PC-9 (cell line): ENCODE results near the gene RNASEH2B. TPM values are rescaled to one million over a fixed set of nuclear protein-coding genes. Genes with fewer than 3 reads are reported as not detected.

ENCODE experiments used
- BruUV-seq: library from RNA; stranded (reverse); fragments of 400-500 nt; replicated peaks from 2 replicates; lab custom pipeline; 2021; lab: Mats Ljungman, UMichigan
- CTCF ChIA-PET: fragments of 300-600 bp; sonication (Branson Sonifier 250); formaldehyde crosslinking; loops from one replicate; lab custom pipeline; 2022; ENCODE audit warnings: antibody characterized with exemption; lab: Charles Lee
- POLR2A ChIA-PET: fragments of 300-600 bp; sonication (Branson Sonifier 250); formaldehyde crosslinking; loops from one replicate; lab custom pipeline; 2022; ENCODE audit warnings: antibody characterized with exemption; ENCODE audit not compliant: unreplicated experiment; lab: Charles Lee
- DNase-seq, 2 experiments: peaks; one replicate each; pipeline versions ENCODE4 v3.0.0 to v3.0.0-alpha.2; 2015 to 2022; ENCODE audit warnings: mixed read lengths in 1 of 2
- H2AFZ ChIP-seq: fragments of 200-600 bp; sonication (generic); 2 replicates; pipeline ENCODE4 v1.8.1; 2017; ENCODE audit warnings: antibody characterized with exemption
- H3F3A ChIP-seq: fragments of 200-600 bp; sonication (generic); 2 replicates; pipeline ENCODE4 v1.8.1; 2017; ENCODE audit warnings: antibody characterized with exemption, mild to moderate bottlenecking, low read depth; ENCODE audit not compliant: insufficient read depth
- H3K27ac ChIP-seq: fragments of 200-600 bp; sonication (generic); 2 replicates; pipeline ENCODE4 v1.6.1; 2016; ENCODE audit warnings: mixed run types
- H3K27me3 ChIP-seq: fragments of 200-600 bp; sonication (generic); 2 replicates; pipeline ENCODE4 v1.6.1; 2016; ENCODE audit warnings: low read depth, mixed run types; ENCODE audit not compliant: insufficient read depth
- H3K36me3 ChIP-seq: fragments of 200-600 bp; sonication (generic); 2 replicates; pipeline ENCODE4 v1.6.1; 2016; ENCODE audit warnings: low read depth, mixed run types
- H3K4me1 ChIP-seq: fragments of 200-600 bp; sonication (generic); replicated peaks from 2 replicates; pipeline ENCODE4 v1.6.1; 2016; ENCODE audit warnings: mixed run types; ENCODE audit not compliant: insufficient read depth
- H3K4me2 ChIP-seq: fragments of 200-600 bp; sonication (generic); 2 replicates; pipeline ENCODE4 v1.6.1; 2017; ENCODE audit warnings: mixed run types
- H3K4me3 ChIP-seq: fragments of 200-600 bp; sonication (generic); 2 replicates; pipeline ENCODE4 v1.6.1; 2016; ENCODE audit warnings: mixed run types
- H3K79me2 ChIP-seq: fragments of 200-600 bp; sonication (generic); 2 replicates; pipeline ENCODE4 v1.6.1; 2017; ENCODE audit warnings: low read depth, mixed run types
- H3K9me2 ChIP-seq: fragments of 200-600 bp; sonication (generic); 2 replicates; pipeline ENCODE4 v1.8.1; 2017; ENCODE audit warnings: mild to moderate bottlenecking; ENCODE audit not compliant: insufficient read depth
- H3K9me3 ChIP-seq: fragments of 200-600 bp; sonication (generic); 2 replicates; pipeline ENCODE4 v1.8.1; 2016; ENCODE audit warnings: low read depth; ENCODE audit not compliant: insufficient read depth
- H4K20me1 ChIP-seq: fragments of 200-600 bp; sonication (generic); 2 replicates; pipeline ENCODE4 v1.8.1; 2017; ENCODE audit not compliant: insufficient read depth
- CTCF ChIP-seq: fragments of 200-600 bp; sonication (generic); conservative IDR thresholded peaks from 2 replicates; pipeline ENCODE4 v1.6.1; 2017; ENCODE audit warnings: mixed run types, antibody characterized with exemption, mild to moderate bottlenecking, moderate library complexity
- EZH2 ChIP-seq: fragments of 200-600 bp; sonication (generic); IDR thresholded peaks from 2 replicates; pipeline ENCODE4 v1.8.0; 2017; ENCODE audit warnings: antibody characterized with exemption, low read depth
- intact Hi-C: fragments of 100-400 bp; cut with micrococcal nuclease; formaldehyde crosslinking; loops from one replicate; pipeline ENCODE4 v1.10.0; 2022; ENCODE audit not compliant: unreplicated experiment
- total RNA-seq: library from RNA; stranded (reverse); gene quantifications from 2 replicates; pipeline ENCODE4 v1.2.3, GENCODE V29; 2021

Gene RNASEH2B
- total RNA-seq, 1 experiment from 2014 or later = 45.8 TPM

GRCh38 chr13:50883728-50884127 is 25.9 kb upstream of the RNASEH2B start:
- CTCF ChIA-PET = no interaction called here
- H3K4me2 ChIP-seq = no peak overlapping the region
- H3K27ac ChIP-seq = no peak overlapping the region
- no peaks in the 10 kb centered on the region for H3F3A ChIP-seq
- H3K27me3 ChIP-seq = no peaks in the 10 kb centered on the region
- DNase-seq = no peak
- no peak overlapping the region for H2AFZ ChIP-seq
- H3K36me3 ChIP-seq = no peaks in the 10 kb centered on the region
- no peak for TF ChIP-seq CTCF
- TF ChIP-seq EZH2 = no peak
- H3K9me3 ChIP-seq = no peaks in the 10 kb centered on the region
- no TSS peak for BruUV-seq
- H3K79me2 ChIP-seq = no peaks in the 10 kb centered on the region
- peaks cover 3% of the 10 kb centered on the region; the same call in 1 of the 2 replicates for H3K9me2 ChIP-seq
- intact Hi-C loops = no loop called here
- H3K4me3 ChIP-seq = no peak overlapping the region
- POLR2A ChIA-PET = no interaction called here
- no peaks in the 10 kb centered on the region for H3K4me1 ChIP-seq
- H4K20me1 ChIP-seq = no peaks in the 10 kb centered on the region

GRCh38 chr13:50884265-50884664 is 25.3 kb upstream of the RNASEH2B start:
- Histone ChIP-seq H4K20me1 (no peaks in the 10 kb centered on the region), H2AFZ (no peak overlapping the region), H3K27me3 (no peaks in the 10 kb centered on the region), H3K4me2 (no peak overlapping the region), H3K27ac (no peak overlapping the region), H3K9me2 (peaks cover 2% of the 10 kb centered on the region; the same call in 1 of the 2 replicates), H3K79me2 (no peaks in the 10 kb centered on the region), H3K36me3 (no peaks in the 10 kb centered on the region), H3F3A (no peaks in the 10 kb centered on the region), H3K4me3 (no peak overlapping the region), H3K9me3 (no peaks in the 10 kb centered on the region), H3K4me1 (no peaks in the 10 kb centered on the region)
- POLR2A ChIA-PET = no interaction called here
- BruUV-seq = no TSS peak
- CTCF ChIA-PET = no interaction called here
- DNase-seq = no peak
- intact Hi-C loops = no loop called here
- TF ChIP-seq EZH2 = no peak
- no peak for TF ChIP-seq CTCF

- no peak overlapping the region for H2AFZ ChIP-seq
- no peaks in the 10 kb centered on the region for H4K20me1 ChIP-seq
- H3K79me2 ChIP-seq = no peaks in the 10 kb centered on the region
- no peaks in the 10 kb centered on the region for H3K9me3 ChIP-seq
- H3K27me3 ChIP-seq = no peaks in the 10 kb centered on the region
- H3K27ac ChIP-seq = no peak overlapping the region
- no peak overlapping the region for H3K4me2 ChIP-seq
- ChIA-PET POLR2A (no interaction called here), CTCF (no interaction called here)
- H3K9me2 ChIP-seq = no peaks in the 10 kb centered on the region; the same call in 1 of the 2 replicates
- no peaks in the 10 kb centered on the region for H3K36me3 ChIP-seq
- no peak for TF ChIP-seq CTCF
- no peak for TF ChIP-seq EZH2
- H3K4me1 ChIP-seq = no peaks in the 10 kb centered on the region
- intact Hi-C loops = no loop called here
- DNase-seq = no peak
- no peak overlapping the region for H3K4me3 ChIP-seq
- no TSS peak for BruUV-seq
- H3F3A ChIP-seq = no peaks in the 10 kb centered on the region
Observed at GRCh38 chr13:50887151-50887550, 22.4 kb upstream of the RNASEH2B start.
